ENCODE results near the gene ABLIM3. TPM values are rescaled to one million over a fixed set of nuclear protein-coding genes. Genes with fewer than 3 reads are reported as not detected.

The ABLIM3 gene
- total RNA-seq, 1 donor from 2014 or later, result not detected

- H3K79me2 ChIP-seq (ENCODE audit: low read depth), result no peaks in the 10 kb centered on the region
- TF ChIP-seq CTCF (IDR thresholded peaks at IDR 0.05) (no peak), EZH2 (IDR thresholded peaks at IDR 0.05) (no peak)
- no peak overlapping the region for H3K4me3 ChIP-seq
- Mint-ChIP-seq H3K27me3 (ENCODE audit: insufficient read depth, low read depth) (peaks cover 14% of the 10 kb centered on the region), H3K36me3 (no peaks in the 10 kb centered on the region), H3K4me3 (no peak overlapping the region), H3K9me3 (no peaks in the 10 kb centered on the region), H3K27ac (no peak overlapping the region), H3K4me1 (peaks cover 16% of the 10 kb centered on the region)
- H3K9ac ChIP-seq, result no peak overlapping the region
- H3K9me3 ChIP-seq (ENCODE audit: low read depth), result no peaks in the 10 kb centered on the region
- no peaks in the 10 kb centered on the region for H3F3A ChIP-seq (ENCODE audit: low read depth)
- DNase-seq (ENCODE audit: low spot score), result no peak
- H2AFZ ChIP-seq (replicated peaks), result no peak overlapping the region
- no peaks in the 10 kb centered on the region for H4K20me1 ChIP-seq (ENCODE audit: low read depth)
- H3K4me2 ChIP-seq, result no peak overlapping the region
- no peak overlapping the region for H3K27ac ChIP-seq
- H3K36me3 ChIP-seq, result no peaks in the 10 kb centered on the region
- no peaks in the 10 kb centered on the region for H3K27me3 ChIP-seq
- peaks cover 8% of the 10 kb centered on the region for H3K4me1 ChIP-seq
Observed at GRCh38 chr5:149297340-149298025, 156.2 kb downstream of the ABLIM3 start.

- DNase-seq (ENCODE audit: low spot score), result no peak
- Histone ChIP-seq H3K79me2 (ENCODE audit: low read depth) (no peaks in the 10 kb centered on the region), H3K4me1 (peaks cover 8% of the 10 kb centered on the region), H3K4me2 (no peak overlapping the region), H3K4me3 (no peak overlapping the region), H3F3A (ENCODE audit: low read depth) (no peaks in the 10 kb centered on the region), H4K20me1 (ENCODE audit: low read depth) (no peaks in the 10 kb centered on the region), H3K9me3 (ENCODE audit: low read depth) (no peaks in the 10 kb centered on the region), H3K27me3 (no peaks in the 10 kb centered on the region), H3K9ac (no peak overlapping the region), H3K27ac (no peak overlapping the region), H2AFZ (replicated peaks) (no peak overlapping the region), H3K36me3 (no peaks in the 10 kb centered on the region)
- H3K4me1 Mint-ChIP-seq, result peaks cover 16% of the 10 kb centered on the region
- H3K4me3 Mint-ChIP-seq, result no peak overlapping the region
- no peak overlapping the region for H3K27ac Mint-ChIP-seq
- TF ChIP-seq EZH2phosphoT487 (IDR thresholded peaks at IDR 0.05), result no peak
- no peak for TF ChIP-seq CTCF (IDR thresholded peaks at IDR 0.05)
- TF ChIP-seq EZH2 (IDR thresholded peaks at IDR 0.05), result no peak
- H3K9me3 Mint-ChIP-seq, result no peaks in the 10 kb centered on the region
- no peaks in the 10 kb centered on the region for H3K36me3 Mint-ChIP-seq
- peaks cover 11% of the 10 kb centered on the region for H3K27me3 Mint-ChIP-seq (ENCODE audit: insufficient read depth, low read depth)
Observed at GRCh38 chr5:149298163-149298562, 156.9 kb downstream of the ABLIM3 start.

GRCh38 chr5:149298842-149299404 lies 157.6 kb downstream of the ABLIM3 start:
- Mint-ChIP-seq H3K4me3 (no peak overlapping the region), H3K4me1 (peaks cover 16% of the 10 kb centered on the region), H3K27ac (no peak overlapping the region), H3K9me3 (no peaks in the 10 kb centered on the region), H3K27me3 (ENCODE audit: insufficient read depth, low read depth) (peaks cover 11% of the 10 kb centered on the region), H3K36me3 (no peaks in the 10 kb centered on the region)
- Histone ChIP-seq H3K4me1 (peaks cover 8% of the 10 kb centered on the region), H2AFZ (replicated peaks) (no peak overlapping the region), H3K4me3 (no peak overlapping the region), H3K79me2 (ENCODE audit: low read depth) (no peaks in the 10 kb centered on the region), H3K9ac (no peak overlapping the region), H3K27ac (no peak overlapping the region), H4K20me1 (ENCODE audit: low read depth) (no peaks in the 10 kb centered on the region), H3K4me2 (no peak overlapping the region), H3K36me3 (no peaks in the 10 kb centered on the region), H3K9me3 (ENCODE audit: low read depth) (no peaks in the 10 kb centered on the region), H3K27me3 (no peaks in the 10 kb centered on the region), H3F3A (ENCODE audit: low read depth) (no peaks in the 10 kb centered on the region)
- DNase-seq (ENCODE audit: low spot score), result no peak
- TF ChIP-seq EZH2phosphoT487 (IDR thresholded peaks at IDR 0.05) (no peak), CTCF (IDR thresholded peaks at IDR 0.05) (no peak), EZH2 (IDR thresholded peaks at IDR 0.05) (no peak)
